HepG2 (cell line): ENCODE data around the gene IQGAP2. TPM values are rescaled to one million over a fixed set of nuclear protein-coding genes. Genes with fewer than 3 reads are reported as not detected.

ENCODE experiments used
- FOXK2 ChIP-seq: fragments of 450-650 bp; IDR thresholded peaks from 2 replicates; pipeline ENCODE4 v1.6.1; 2016
- GLI4 ChIP-seq: sonication (generic); formaldehyde crosslinking; IDR thresholded peaks from 2 replicates; pipeline ENCODE4 v1.5.1; 2020; ENCODE audit warnings: missing genetic modification reagents, mild to moderate bottlenecking, moderate library complexity, borderline replicate concordance
- RARA ChIP-seq: IDR thresholded peaks from 2 replicates; pipeline ENCODE4 v1.6.1; 2016; ENCODE audit warnings: missing genetic modification reagents, missing compliant biosample characterization
- RCOR2 ChIP-seq: IDR thresholded peaks from 2 replicates; pipeline ENCODE4 v1.6.1; 2016; ENCODE audit warnings: missing biosample characterization, missing genetic modification reagents
- SOX13 ChIP-seq, 3 experiments: fragments of 450-650 bp in 1 of 3; sonication (generic) in 1 of 3; formaldehyde crosslinking in 1 of 3; IDR thresholded peaks in 2 of 3; conservative IDR thresholded peaks in 1 of 3; 2 replicates each; pipeline versions ENCODE4 v1.5.0 to v1.6.1; 2016 to 2020; ENCODE audit warnings: antibody characterized with exemption in 1 of 3, mild to moderate bottlenecking in 1 of 3, missing compliant biosample characterization in 1 of 3, missing genetic modification reagents in 1 of 3, moderate library complexity in 1 of 3
- YEATS4 ChIP-seq: sonication (generic); formaldehyde crosslinking; IDR thresholded peaks from 2 replicates; pipeline ENCODE4 v1.4.0; 2020; ENCODE audit warnings: missing genetic modification reagents, borderline replicate concordance
- ZNF180 ChIP-seq: sonication (generic); formaldehyde crosslinking; IDR thresholded peaks from 2 replicates; pipeline ENCODE4 v1.4.0; 2020; ENCODE audit warnings: low read depth, missing genetic modification reagents, borderline replicate concordance
- ZNF33A ChIP-seq: sonication (generic); formaldehyde crosslinking; IDR thresholded peaks from 2 replicates; pipeline ENCODE4 v1.5.1; 2020; ENCODE audit warnings: missing genetic modification reagents, mild to moderate bottlenecking, moderate library complexity, borderline replicate concordance
- ZNF598 ChIP-seq: sonication (generic); formaldehyde crosslinking; IDR thresholded peaks from 2 replicates; pipeline ENCODE4 v1.5.1; 2020; ENCODE audit warnings: mild to moderate bottlenecking, missing genetic modification reagents, borderline replicate concordance
- polyA plus RNA-seq, 8 experiments: library from polyadenylated mRNA; depleted of rRNA in 3 of 8; stranded (reverse) in 7 of 8; unstranded in 1 of 8; fragments of >200 nt; fragmentation: Illumina TruSeq in 4 of 8; extraction: Trizol in 4 of 8; gene quantifications; 2 replicates each; pipeline versions ENCODE4 v1.2.1 to v1.2.3, GENCODE V29; 2011 to 2016; ENCODE audit warnings: low read depth in 4 of 8, missing spikeins in 1 of 8, mixed read lengths in 1 of 8; ENCODE audit not compliant: insufficient read depth in 1 of 8
- total RNA-seq, 5 experiments: library from RNA; depleted of rRNA; stranded (reverse); fragments of >200 nt; fragmentation: Illumina TruSeq; extraction: Trizol; gene quantifications; 2 replicates each; pipeline ENCODE4 v1.2.3, GENCODE V29; 2016; ENCODE audit warnings: low read depth in 1 of 5
- TF ChIP-seq, protein P1 (sequence below): sonication (generic); formaldehyde crosslinking; IDR thresholded peaks from 2 replicates; pipeline ENCODE4 v1.8.0; 2022; ENCODE audit warnings: mild to moderate bottlenecking, missing genetic modification reagents
- TF ChIP-seq, protein P2 (sequence below): sonication (generic); formaldehyde crosslinking; IDR thresholded peaks from 2 replicates; pipeline ENCODE4 v1.5.1; 2020; ENCODE audit warnings: mild to moderate bottlenecking, missing genetic modification reagents, borderline replicate concordance
- TF ChIP-seq, protein P3 (sequence below): sonication (generic); formaldehyde crosslinking; IDR thresholded peaks from 2 replicates; pipeline ENCODE4 v1.5.0; 2020; ENCODE audit warnings: missing genetic modification reagents
- TF ChIP-seq, protein P4 (sequence below): sonication (generic); formaldehyde crosslinking; IDR thresholded peaks from 2 replicates; pipeline ENCODE4 v1.5.0; 2020; ENCODE audit warnings: missing genetic modification reagents, mild to moderate bottlenecking, borderline replicate concordance
- TF ChIP-seq, protein P5 (sequence below), 2 experiments: IDR thresholded peaks; 2 replicates each; pipeline ENCODE4 v1.6.1; 2011 to 2012; ENCODE audit warnings: low read length in 2 of 2, borderline replicate concordance in 1 of 2, low read depth in 1 of 2, mild to moderate bottlenecking in 1 of 2, moderate library complexity in 1 of 2

IQGAP2 gene
- total and polyA plus RNA-seq, 2 of the 13 experiments (the other 11 are each of a cell fraction or from before 2014, with no cell fraction given), result 35.2 to 83.3 TPM

DNA sequence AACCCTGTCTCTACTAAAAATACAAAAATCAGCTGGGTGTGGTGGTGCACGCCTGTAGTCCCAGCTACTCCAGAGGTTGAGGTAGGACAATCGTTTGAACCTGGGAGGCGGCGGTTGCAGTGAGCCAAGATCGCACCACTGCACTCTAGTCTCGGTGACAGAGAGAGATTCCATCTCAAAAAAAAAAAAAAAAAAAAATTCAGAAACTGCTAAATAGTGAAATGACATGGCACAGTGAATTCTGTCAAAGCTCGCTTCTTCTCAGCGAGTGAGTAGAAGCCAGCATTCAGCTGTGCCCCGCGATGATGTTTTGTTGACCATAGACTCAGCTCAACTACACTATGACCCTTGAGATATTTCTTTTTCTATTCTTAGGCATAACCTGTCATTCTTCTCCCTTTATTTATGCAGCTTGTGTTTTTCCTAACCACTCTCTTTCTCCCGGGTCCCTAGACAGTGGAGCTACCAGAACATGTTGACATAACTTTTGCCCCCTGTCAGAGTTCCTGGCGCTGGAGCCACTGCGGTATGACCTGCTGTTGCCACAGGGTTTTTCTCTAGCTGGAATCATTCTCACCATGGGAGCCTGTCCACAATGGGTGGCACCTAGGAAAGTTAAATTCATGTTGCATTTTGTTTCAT is 13.5 kb upstream of the IQGAP2 start (continued):
- TF ChIP-seq, protein P1, sequence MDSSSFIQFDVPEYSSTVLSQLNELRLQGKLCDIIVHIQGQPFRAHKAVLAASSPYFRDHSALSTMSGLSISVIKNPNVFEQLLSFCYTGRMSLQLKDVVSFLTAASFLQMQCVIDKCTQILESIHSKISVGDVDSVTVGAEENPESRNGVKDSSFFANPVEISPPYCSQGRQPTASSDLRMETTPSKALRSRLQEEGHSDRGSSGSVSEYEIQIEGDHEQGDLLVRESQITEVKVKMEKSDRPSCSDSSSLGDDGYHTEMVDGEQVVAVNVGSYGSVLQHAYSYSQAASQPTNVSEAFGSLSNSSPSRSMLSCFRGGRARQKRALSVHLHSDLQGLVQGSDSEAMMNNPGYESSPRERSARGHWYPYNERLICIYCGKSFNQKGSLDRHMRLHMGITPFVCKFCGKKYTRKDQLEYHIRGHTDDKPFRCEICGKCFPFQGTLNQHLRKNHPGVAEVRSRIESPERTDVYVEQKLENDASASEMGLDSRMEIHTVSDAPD (CRISPR knock-in tag), result peak; percentile 85; the same call in 1 of the 2 replicates
- TF ChIP-seq ZNF180, result no peak
- no peak for TF ChIP-seq ZNF33A (CRISPR knock-in tag)
- TF ChIP-seq, protein P2, sequence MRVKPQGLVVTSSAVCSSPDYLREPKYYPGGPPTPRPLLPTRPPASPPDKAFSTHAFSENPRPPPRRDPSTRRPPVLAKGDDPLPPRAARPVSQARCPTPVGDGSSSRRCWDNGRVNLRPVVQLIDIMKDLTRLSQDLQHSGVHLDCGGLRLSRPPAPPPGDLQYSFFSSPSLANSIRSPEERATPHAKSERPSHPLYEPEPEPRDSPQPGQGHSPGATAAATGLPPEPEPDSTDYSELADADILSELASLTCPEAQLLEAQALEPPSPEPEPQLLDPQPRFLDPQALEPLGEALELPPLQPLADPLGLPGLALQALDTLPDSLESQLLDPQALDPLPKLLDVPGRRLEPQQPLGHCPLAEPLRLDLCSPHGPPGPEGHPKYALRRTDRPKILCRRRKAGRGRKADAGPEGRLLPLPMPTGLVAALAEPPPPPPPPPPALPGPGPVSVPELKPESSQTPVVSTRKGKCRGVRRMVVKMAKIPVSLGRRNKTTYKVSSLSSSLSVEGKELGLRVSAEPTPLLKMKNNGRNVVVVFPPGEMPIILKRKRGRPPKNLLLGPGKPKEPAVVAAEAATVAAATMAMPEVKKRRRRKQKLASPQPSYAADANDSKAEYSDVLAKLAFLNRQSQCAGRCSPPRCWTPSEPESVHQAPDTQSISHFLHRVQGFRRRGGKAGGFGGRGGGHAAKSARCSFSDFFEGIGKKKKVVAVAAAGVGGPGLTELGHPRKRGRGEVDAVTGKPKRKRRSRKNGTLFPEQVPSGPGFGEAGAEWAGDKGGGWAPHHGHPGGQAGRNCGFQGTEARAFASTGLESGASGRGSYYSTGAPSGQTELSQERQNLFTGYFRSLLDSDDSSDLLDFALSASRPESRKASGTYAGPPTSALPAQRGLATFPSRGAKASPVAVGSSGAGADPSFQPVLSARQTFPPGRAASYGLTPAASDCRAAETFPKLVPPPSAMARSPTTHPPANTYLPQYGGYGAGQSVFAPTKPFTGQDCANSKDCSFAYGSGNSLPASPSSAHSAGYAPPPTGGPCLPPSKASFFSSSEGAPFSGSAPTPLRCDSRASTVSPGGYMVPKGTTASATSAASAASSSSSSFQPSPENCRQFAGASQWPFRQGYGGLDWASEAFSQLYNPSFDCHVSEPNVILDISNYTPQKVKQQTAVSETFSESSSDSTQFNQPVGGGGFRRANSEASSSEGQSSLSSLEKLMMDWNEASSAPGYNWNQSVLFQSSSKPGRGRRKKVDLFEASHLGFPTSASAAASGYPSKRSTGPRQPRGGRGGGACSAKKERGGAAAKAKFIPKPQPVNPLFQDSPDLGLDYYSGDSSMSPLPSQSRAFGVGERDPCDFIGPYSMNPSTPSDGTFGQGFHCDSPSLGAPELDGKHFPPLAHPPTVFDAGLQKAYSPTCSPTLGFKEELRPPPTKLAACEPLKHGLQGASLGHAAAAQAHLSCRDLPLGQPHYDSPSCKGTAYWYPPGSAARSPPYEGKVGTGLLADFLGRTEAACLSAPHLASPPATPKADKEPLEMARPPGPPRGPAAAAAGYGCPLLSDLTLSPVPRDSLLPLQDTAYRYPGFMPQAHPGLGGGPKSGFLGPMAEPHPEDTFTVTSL (CRISPR knock-in tag), result peak; percentile 83; the same call in 1 of the 2 replicates
- 0 out of 2 replicates have a peak, but pooled peaks have one; percentile 43 for TF ChIP-seq RCOR2
- peak; percentile 86 for TF ChIP-seq RARA (CRISPR knock-in tag)
- TF ChIP-seq, protein P3, sequence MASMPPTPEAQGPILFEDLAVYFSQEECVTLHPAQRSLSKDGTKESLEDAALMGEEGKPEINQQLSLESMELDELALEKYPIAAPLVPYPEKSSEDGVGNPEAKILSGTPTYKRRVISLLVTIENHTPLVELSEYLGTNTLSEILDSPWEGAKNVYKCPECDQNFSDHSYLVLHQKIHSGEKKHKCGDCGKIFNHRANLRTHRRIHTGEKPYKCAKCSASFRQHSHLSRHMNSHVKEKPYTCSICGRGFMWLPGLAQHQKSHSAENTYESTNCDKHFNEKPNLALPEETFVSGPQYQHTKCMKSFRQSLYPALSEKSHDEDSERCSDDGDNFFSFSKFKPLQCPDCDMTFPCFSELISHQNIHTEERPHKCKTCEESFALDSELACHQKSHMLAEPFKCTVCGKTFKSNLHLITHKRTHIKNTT (CRISPR knock-in tag), result no peak
- TF ChIP-seq FOXK2, result peak; percentile 56; the same call in 1 of the 2 replicates
- no peak for TF ChIP-seq GLI4
- no peak for TF ChIP-seq ZNF598 (CRISPR knock-in tag)
- TF ChIP-seq, protein P4, sequence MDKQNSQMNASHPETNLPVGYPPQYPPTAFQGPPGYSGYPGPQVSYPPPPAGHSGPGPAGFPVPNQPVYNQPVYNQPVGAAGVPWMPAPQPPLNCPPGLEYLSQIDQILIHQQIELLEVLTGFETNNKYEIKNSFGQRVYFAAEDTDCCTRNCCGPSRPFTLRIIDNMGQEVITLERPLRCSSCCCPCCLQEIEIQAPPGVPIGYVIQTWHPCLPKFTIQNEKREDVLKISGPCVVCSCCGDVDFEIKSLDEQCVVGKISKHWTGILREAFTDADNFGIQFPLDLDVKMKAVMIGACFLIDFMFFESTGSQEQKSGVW (CRISPR knock-in tag), result no peak
- no peak; the same call in 1 of the 2 replicates for TF ChIP-seq YEATS4
- TF ChIP-seq, protein P5, sequence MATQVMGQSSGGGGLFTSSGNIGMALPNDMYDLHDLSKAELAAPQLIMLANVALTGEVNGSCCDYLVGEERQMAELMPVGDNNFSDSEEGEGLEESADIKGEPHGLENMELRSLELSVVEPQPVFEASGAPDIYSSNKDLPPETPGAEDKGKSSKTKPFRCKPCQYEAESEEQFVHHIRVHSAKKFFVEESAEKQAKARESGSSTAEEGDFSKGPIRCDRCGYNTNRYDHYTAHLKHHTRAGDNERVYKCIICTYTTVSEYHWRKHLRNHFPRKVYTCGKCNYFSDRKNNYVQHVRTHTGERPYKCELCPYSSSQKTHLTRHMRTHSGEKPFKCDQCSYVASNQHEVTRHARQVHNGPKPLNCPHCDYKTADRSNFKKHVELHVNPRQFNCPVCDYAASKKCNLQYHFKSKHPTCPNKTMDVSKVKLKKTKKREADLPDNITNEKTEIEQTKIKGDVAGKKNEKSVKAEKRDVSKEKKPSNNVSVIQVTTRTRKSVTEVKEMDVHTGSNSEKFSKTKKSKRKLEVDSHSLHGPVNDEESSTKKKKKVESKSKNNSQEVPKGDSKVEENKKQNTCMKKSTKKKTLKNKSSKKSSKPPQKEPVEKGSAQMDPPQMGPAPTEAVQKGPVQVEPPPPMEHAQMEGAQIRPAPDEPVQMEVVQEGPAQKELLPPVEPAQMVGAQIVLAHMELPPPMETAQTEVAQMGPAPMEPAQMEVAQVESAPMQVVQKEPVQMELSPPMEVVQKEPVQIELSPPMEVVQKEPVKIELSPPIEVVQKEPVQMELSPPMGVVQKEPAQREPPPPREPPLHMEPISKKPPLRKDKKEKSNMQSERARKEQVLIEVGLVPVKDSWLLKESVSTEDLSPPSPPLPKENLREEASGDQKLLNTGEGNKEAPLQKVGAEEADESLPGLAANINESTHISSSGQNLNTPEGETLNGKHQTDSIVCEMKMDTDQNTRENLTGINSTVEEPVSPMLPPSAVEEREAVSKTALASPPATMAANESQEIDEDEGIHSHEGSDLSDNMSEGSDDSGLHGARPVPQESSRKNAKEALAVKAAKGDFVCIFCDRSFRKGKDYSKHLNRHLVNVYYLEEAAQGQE (IDR thresholded peaks at IDR 0.05; ENCODE audit: borderline replicate concordance in 1 of 2, low read depth in 1 of 2, low read length in 2 of 2), result peak in 1 of 2 experiments; percentile 25; a peak in 1 of 4 replicates
- no peak for TF ChIP-seq SOX13 (IDR thresholded peaks at IDR 0.05)
- TF ChIP-seq SOX13 (CRISPR knock-in tag; conservative IDR thresholded peaks at IDR 0.05 in 1 of 2, IDR thresholded peaks at IDR 0.05 in 1 of 2), result peak in 1 of 2 experiments; percentile 77; a peak in 2 of 4 replicates
